Mesendoderm (in vitro differentiated cells): ENCODE measurements around the gene SLC6A7.

Experiments
- DNase-seq: peaks from one replicate; pipeline ENCODE4 v3.0.0; 2013
- H2AK5ac ChIP-seq: 2 replicates; pipeline ENCODE4 v1.6.1; 2013; ENCODE audit warnings: low read length, inconsistent platforms
- H2BK120ac ChIP-seq: 2 replicates; pipeline ENCODE4 v1.6.1; 2013; ENCODE audit warnings: low read depth, mild to moderate bottlenecking, low read length, moderate library complexity, mixed read lengths
- H2BK15ac ChIP-seq: replicated peaks from 2 replicates; pipeline ENCODE4 v1.6.1; 2013; ENCODE audit warnings: low read depth, mild to moderate bottlenecking, moderate library complexity
- H2BK5ac ChIP-seq: 2 replicates; pipeline ENCODE4 v1.6.1; 2013; ENCODE audit warnings: low read length, inconsistent platforms
- H3K18ac ChIP-seq: 2 replicates; pipeline ENCODE4 v1.6.1; 2013; ENCODE audit warnings: mild to moderate bottlenecking, low read length, mixed read lengths
- H3K23ac ChIP-seq: one replicate; pipeline ENCODE4 v1.6.1; 2013; ENCODE audit warnings: low read length
- H3K27ac ChIP-seq: 2 replicates; pipeline ENCODE4 v1.5.1; 2013; ENCODE audit warnings: low read depth, mild to moderate bottlenecking, inconsistent platforms, low read length, moderate library complexity
- H3K27me3 ChIP-seq: 2 replicates; pipeline ENCODE4 v1.6.1; 2013; ENCODE audit warnings: low read length, control low read depth, mild to moderate bottlenecking, inconsistent platforms; ENCODE audit not compliant: insufficient read depth, poor library complexity
- H3K36me3 ChIP-seq: 2 replicates; pipeline ENCODE4 v1.6.1; 2013; ENCODE audit warnings: low read length, inconsistent platforms; ENCODE audit not compliant: control insufficient read depth, insufficient read depth
- H3K4ac ChIP-seq: one replicate; pipeline ENCODE4 v1.6.1; 2013; ENCODE audit warnings: low read depth, mild to moderate bottlenecking, low read length, moderate library complexity
- H3K4me1 ChIP-seq: 2 replicates; pipeline ENCODE4 v1.6.1; 2013; ENCODE audit warnings: low read depth, low read length, inconsistent platforms; ENCODE audit not compliant: control insufficient read depth
- H3K4me2 ChIP-seq: 2 replicates; pipeline ENCODE4 v1.6.1; 2013; ENCODE audit warnings: low read length
- H3K4me3 ChIP-seq: 2 replicates; pipeline ENCODE4 v1.5.1; 2013; ENCODE audit warnings: mild to moderate bottlenecking, low read length
- H3K56ac ChIP-seq: one replicate; pipeline ENCODE4 v1.6.1; 2013; ENCODE audit warnings: low read length
- H3K79me1 ChIP-seq: 2 replicates; pipeline ENCODE4 v1.6.1; 2013; ENCODE audit warnings: low read length, inconsistent platforms
- H3K79me2 ChIP-seq: 2 replicates; pipeline ENCODE4 v1.6.1; 2013; ENCODE audit warnings: mild to moderate bottlenecking, low read length; ENCODE audit not compliant: control insufficient read depth, insufficient read depth
- H3K9ac ChIP-seq: 2 replicates; pipeline ENCODE4 v1.6.1; 2013; ENCODE audit warnings: low read length, inconsistent platforms
- H4K5ac ChIP-seq: one replicate; pipeline ENCODE4 v1.6.1; 2013; ENCODE audit warnings: low read length
- H4K8ac ChIP-seq: one replicate; pipeline ENCODE4 v1.6.1; 2013; ENCODE audit warnings: low read depth, mild to moderate bottlenecking, control low read depth, low read length, moderate library complexity
- WGBS: extraction: QIAGEN DNeasy Blood & Tissue Kit; methylation state at CpG from one replicate; pipeline ENCODE4 v1.1.7; 2013; ENCODE audit warnings: low lambda C conversion rate, missing lambda C conversion rate; ENCODE audit not compliant: insufficient coverage; ENCODE audit errors: extremely low coverage; 5-methylcytosine and 5-hydroxymethylcytosine counted together

The SLC6A7 gene

DNA sequence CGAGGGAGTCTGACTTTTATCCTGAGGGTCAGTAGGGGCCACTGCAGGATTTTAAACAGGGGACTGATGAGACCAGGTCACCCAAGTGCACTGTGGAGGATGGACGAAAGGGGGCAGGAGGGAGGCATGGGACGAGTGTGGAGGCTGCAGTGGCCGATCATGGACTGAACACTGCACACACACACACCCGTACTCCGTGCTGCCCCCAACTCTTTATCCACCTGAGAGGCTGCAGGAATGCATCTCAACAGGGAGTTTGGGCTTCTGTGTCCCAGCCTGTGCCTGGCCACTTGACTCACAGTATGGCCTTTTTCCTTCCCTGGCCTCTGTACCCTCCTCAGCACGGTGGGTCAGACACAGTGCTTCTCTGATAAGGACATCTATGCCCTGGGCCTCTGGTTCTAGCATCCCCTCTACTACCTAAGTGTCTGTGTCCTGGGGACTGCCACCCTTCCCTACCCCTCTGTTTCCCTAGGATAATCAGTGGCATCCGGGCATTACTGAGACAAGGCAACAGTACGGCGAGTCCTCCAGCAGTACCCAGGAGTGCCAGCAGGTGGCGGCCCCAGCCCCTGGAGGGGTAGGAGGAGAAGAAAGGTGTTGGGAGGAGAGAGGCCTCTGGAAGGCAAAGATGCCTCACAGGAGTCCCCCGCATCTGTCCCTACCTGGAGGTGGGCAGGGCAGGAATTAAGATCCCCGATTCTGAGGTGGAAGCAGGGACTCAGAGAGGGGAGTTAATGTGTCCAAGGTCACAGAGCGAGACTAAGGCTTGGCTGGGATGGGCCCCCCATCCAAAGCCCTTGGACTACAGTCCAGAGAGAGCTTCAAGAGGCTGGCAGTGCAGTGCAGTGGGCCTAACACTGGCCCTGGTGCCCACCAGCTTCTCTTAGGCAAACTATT lies 28.4 kb upstream of the SLC6A7 start:
- no peak overlapping the region for H2BK120ac ChIP-seq
- no peak overlapping the region for H4K5ac ChIP-seq
- H3K9ac ChIP-seq: peak overlapping the region; percentile 51
- no peak overlapping the region for H3K18ac ChIP-seq
- no peaks in the 10 kb centered on the region for H3K79me2 ChIP-seq
- H3K4me3 ChIP-seq: no peak overlapping the region
- no peaks in the 10 kb centered on the region for H3K36me3 ChIP-seq
- H2AK5ac ChIP-seq: no peak overlapping the region
- H3K79me1 ChIP-seq: no peaks in the 10 kb centered on the region
- no peak overlapping the region for H2BK5ac ChIP-seq
- no peak overlapping the region for H3K27ac ChIP-seq
- peaks cover 7% of the 10 kb centered on the region for H3K4me1 ChIP-seq
- no peak overlapping the region for H4K8ac ChIP-seq
- no peak overlapping the region for H2BK15ac ChIP-seq
- DNase-seq: peak; percentile 92
- peak overlapping the region; percentile 13 for H3K4me2 ChIP-seq
- no peak overlapping the region for H3K4ac ChIP-seq
- no peaks in the 10 kb centered on the region for H3K27me3 ChIP-seq
- no CpG with 5 or more reads among the region's 14 CpGs for WGBS
- no peak overlapping the region for H3K23ac ChIP-seq
- peak overlapping the region; percentile 80 for H3K56ac ChIP-seq

GRCh38 chr5:150162142-150162513 lies 27.7 kb upstream of the SLC6A7 start:
- Histone ChIP-seq H3K27ac (no peak overlapping the region), H4K8ac (no peak overlapping the region), H2BK5ac (no peak overlapping the region), H3K79me2 (no peaks in the 10 kb centered on the region), H2BK120ac (no peak overlapping the region), H3K36me3 (no peaks in the 10 kb centered on the region), H2AK5ac (peak overlapping the region; percentile 72), H3K79me1 (no peaks in the 10 kb centered on the region), H2BK15ac (no peak overlapping the region), H3K4me1 (peaks cover 7% of the 10 kb centered on the region), H3K18ac (no peak overlapping the region), H3K4me2 (no peak overlapping the region), H4K5ac (no peak overlapping the region), H3K9ac (no peak overlapping the region), H3K23ac (no peak overlapping the region), H3K56ac (peak overlapping the region; percentile 47), H3K27me3 (no peaks in the 10 kb centered on the region), H3K4me3 (no peak overlapping the region), H3K4ac (no peak overlapping the region)
- no peak for DNase-seq
- WGBS: no CpG with 5 or more reads among the region's 3 CpGs

GRCh38 chr5:150163035-150163434 lies 26.8 kb upstream of the SLC6A7 start:
- Histone ChIP-seq H3K9ac (no peak overlapping the region), H3K79me1 (no peaks in the 10 kb centered on the region), H4K5ac (no peak overlapping the region), H2AK5ac (no peak overlapping the region), H3K79me2 (no peaks in the 10 kb centered on the region), H2BK5ac (no peak overlapping the region), H2BK15ac (no peak overlapping the region), H3K4me3 (no peak overlapping the region), H3K56ac (no peak overlapping the region), H3K27ac (no peak overlapping the region), H3K4me2 (no peak overlapping the region), H3K27me3 (no peaks in the 10 kb centered on the region), H3K23ac (no peak overlapping the region), H2BK120ac (no peak overlapping the region), H3K4ac (no peak overlapping the region), H3K36me3 (no peaks in the 10 kb centered on the region), H4K8ac (no peak overlapping the region), H3K4me1 (peaks cover 7% of the 10 kb centered on the region), H3K18ac (no peak overlapping the region)
- DNase-seq: no peak
- WGBS: no CpG with 5 or more reads among the region's 3 CpGs

DNA sequence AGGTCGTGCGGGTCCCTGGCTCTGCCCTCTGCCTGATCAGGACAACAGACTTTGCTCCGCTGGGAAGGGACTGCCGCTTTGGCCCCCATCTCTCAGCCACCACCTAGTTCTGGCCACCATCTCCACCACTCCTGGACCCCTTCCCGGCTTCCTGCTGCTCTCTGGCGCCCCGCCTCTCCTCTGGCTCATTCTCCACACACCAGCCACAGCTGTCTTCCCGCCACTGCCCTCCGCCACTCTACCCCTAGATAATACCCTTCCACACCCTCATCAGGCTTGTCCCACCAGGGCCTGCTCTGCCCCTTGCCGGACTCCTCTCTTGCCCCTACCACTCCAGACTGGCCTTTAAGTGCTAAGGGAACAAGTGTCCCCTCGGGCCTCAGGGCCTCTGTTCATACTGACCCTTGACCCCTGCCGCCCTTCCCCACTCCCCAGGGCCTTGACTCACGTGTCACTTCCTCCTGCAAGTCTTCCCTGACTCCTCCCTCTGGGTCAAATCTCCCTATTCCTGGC lies 26.3 kb upstream of the SLC6A7 start:
- no peaks in the 10 kb centered on the region for H3K79me2 ChIP-seq
- no peaks in the 10 kb centered on the region for H3K79me1 ChIP-seq
- no peak overlapping the region for H2BK15ac ChIP-seq
- H3K4ac ChIP-seq: no peak overlapping the region
- WGBS: no CpG with 5 or more reads among the region's 13 CpGs
- no peak overlapping the region for H2AK5ac ChIP-seq
- peaks cover 7% of the 10 kb centered on the region for H3K4me1 ChIP-seq
- DNase-seq: peak; percentile 38
- H3K9ac ChIP-seq: no peak overlapping the region
- no peak overlapping the region for H3K4me2 ChIP-seq
- no peak overlapping the region for H3K4me3 ChIP-seq
- H4K8ac ChIP-seq: no peak overlapping the region
- H4K5ac ChIP-seq: no peak overlapping the region
- no peak overlapping the region for H2BK5ac ChIP-seq
- H2BK120ac ChIP-seq: no peak overlapping the region
- no peaks in the 10 kb centered on the region for H3K36me3 ChIP-seq
- H3K27ac ChIP-seq: no peak overlapping the region
- H3K27me3 ChIP-seq: no peaks in the 10 kb centered on the region
- no peak overlapping the region for H3K23ac ChIP-seq
- H3K18ac ChIP-seq: no peak overlapping the region
- H3K56ac ChIP-seq: no peak overlapping the region

DNA sequence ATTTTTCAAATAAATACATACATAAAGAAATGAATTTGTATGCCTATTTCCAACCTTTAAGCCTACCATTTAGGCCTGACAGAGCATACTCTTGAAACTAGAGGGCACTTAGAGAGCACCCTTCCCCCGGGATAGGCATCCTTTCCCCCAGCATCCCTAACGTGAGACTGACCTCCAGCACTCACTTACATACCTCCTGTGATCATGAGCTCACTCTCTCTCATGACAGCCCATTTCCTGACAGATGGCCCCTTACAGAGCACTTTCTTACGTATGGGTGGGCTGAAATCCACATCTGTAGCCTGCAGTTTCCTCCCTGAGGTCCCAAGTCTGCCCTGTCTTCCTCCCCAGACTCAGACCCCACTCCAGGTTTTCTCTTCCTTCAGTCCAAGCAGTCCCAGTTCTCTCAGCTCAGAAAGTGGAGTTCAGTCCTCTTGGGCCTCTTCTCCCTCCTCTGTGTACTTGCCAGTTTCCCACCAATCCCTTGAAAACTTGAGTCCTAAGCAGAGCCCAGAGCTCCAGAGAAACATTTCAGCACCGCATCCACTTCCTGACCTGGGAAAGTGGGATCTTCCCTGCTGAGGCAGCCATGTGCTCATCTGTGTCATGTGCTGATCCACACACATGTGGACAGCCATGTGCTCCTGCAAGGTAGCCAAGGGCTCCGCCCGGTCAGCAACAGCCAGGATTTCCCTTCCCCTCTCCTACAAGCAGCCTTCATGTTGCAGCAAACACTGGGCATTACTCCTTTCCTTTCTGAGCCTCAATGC lies 25.5 kb upstream of the SLC6A7 start:
- Histone ChIP-seq H3K4me3 (no peak overlapping the region), H3K4ac (no peak overlapping the region), H2BK15ac (no peak overlapping the region), H3K79me1 (no peaks in the 10 kb centered on the region), H3K36me3 (no peaks in the 10 kb centered on the region), H4K5ac (no peak overlapping the region), H4K8ac (no peak overlapping the region), H3K79me2 (no peaks in the 10 kb centered on the region), H2BK5ac (no peak overlapping the region), H3K27me3 (no peaks in the 10 kb centered on the region), H3K4me1 (peaks cover 7% of the 10 kb centered on the region), H3K4me2 (no peak overlapping the region), H3K9ac (no peak overlapping the region), H3K27ac (no peak overlapping the region), H3K18ac (no peak overlapping the region), H2AK5ac (no peak overlapping the region), H3K23ac (no peak overlapping the region), H3K56ac (no peak overlapping the region), H2BK120ac (no peak overlapping the region)
- WGBS: no CpG with 5 or more reads among the region's 6 CpGs
- no peak for DNase-seq
